ENCODE data around the gene MID1.
"Not testable (repeated sequence)": the region's sequence is repeated elsewhere in the genome, so short reads cannot be mapped to it uniquely, and the experiment has no call there.

Gene MID1

DNA sequence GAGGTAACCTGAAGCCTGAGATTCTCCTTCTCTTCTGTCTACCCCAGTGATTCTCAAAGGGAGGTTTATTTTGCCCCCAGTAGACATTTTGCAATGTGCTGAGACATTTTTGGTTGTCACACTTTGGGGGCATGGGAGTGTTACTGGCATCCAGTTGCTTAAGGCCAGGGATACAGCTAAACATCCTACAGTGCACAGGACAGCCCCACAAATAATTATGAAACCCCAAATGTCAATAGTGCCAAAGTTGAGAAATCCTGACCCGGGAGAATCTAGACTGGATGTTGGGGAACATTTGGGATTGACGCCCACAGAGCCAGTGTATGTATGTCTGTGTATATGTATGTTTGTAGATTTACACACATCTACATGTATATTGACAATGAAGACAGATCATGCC lies 13.2 kb downstream of the MID1 start:
- H3K36me3 ChIP-seq (ENCODE audit: insufficient read depth, low read length) = no peaks in the 10 kb centered on the region
- H3K4me1 ChIP-seq (ENCODE audit: insufficient read depth, low read length) = peaks cover 50% of the 10 kb centered on the region
- H3K9me3 ChIP-seq (ENCODE audit: control insufficient read depth, insufficient read depth, low read length) = no peaks in the 10 kb centered on the region
- no peak overlapping the region for H3K9ac ChIP-seq (ENCODE audit: low read depth, low read length)

DNA sequence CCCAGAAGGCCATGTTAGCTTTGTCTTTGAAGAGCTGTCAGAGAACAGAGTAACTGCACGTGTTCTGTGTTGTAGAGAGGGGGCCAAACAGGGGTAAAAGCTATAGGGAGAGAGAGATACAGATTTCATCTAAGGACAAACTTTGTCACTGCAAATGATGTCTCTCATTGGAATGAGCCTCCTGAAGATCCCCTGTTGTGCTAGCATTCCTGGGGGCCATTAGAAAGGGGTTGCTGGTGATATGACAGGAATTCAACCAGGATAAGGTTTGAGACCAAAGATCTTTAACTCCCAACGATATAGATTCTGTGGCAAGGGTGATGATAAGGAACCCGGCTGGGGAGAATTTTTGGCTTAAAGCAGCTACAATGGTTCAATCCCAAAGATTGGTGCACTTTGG lies 16.8 kb downstream of the MID1 start:
- Histone ChIP-seq H3K36me3 (ENCODE audit: insufficient read depth, low read length) (0 out of 2 replicates have a peak, but pooled peaks cover 2% of the 10 kb centered on the region), H3K9me3 (ENCODE audit: control insufficient read depth, insufficient read depth, low read length) (no peaks in the 10 kb centered on the region), H3K4me1 (ENCODE audit: insufficient read depth, low read length) (peaks cover 47% of the 10 kb centered on the region), H3K9ac (ENCODE audit: low read depth, low read length) (no peak overlapping the region)

DNA sequence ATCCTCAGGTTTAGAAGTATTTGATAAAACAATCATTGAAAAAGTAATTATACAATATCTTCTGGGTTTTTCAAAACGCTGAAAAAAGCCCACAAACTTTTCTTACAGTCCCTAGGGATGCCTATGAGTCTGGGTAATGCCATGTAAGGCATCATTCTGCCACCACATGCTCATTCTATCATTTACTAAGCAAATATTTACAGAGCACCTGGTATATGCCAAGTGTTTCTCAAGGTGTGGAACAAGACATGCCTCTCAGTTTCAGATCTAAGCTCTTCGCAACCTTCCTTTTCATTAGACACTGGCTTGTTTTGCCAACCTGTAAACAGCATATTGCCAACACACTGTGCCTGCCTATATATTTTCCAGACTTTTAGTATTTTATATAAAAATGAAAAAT lies 17.7 kb downstream of the MID1 start:
- Histone ChIP-seq H3K9me3 (ENCODE audit: control insufficient read depth, insufficient read depth, low read length) (no peaks in the 10 kb centered on the region), H3K36me3 (ENCODE audit: insufficient read depth, low read length) (0 out of 2 replicates have a peak, but pooled peaks cover 2% of the 10 kb centered on the region), H3K9ac (ENCODE audit: low read depth, low read length) (no peak overlapping the region), H3K4me1 (ENCODE audit: insufficient read depth, low read length) (peaks cover 49% of the 10 kb centered on the region)

DNA sequence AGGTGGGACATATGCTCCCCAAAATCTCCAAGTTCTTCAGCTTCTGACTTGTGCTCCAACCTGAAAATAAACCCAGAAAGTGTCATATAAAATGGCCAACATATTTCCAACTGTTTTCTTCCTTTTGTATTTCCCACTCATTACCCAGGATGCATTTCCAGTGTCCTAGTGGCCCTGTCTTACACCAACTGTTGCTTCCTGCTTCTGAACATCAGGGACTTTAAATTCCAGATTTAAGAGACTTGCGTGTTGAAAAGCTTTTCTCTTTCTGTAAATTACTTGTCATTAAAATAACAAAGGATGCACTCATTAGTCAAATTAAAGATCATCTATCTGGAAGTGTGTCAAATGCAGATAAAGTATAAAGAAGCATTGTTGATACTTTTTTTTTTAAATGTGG lies 19.9 kb downstream of the MID1 start:
- Histone ChIP-seq H3K9me3 (ENCODE audit: control insufficient read depth, insufficient read depth, low read length) (no peaks in the 10 kb centered on the region), H3K9ac (ENCODE audit: low read depth, low read length) (no peak overlapping the region), H3K4me1 (ENCODE audit: insufficient read depth, low read length) (peaks cover 49% of the 10 kb centered on the region), H3K36me3 (ENCODE audit: insufficient read depth, low read length) (0 out of 2 replicates have a peak, but pooled peaks cover 2% of the 10 kb centered on the region)

DNA sequence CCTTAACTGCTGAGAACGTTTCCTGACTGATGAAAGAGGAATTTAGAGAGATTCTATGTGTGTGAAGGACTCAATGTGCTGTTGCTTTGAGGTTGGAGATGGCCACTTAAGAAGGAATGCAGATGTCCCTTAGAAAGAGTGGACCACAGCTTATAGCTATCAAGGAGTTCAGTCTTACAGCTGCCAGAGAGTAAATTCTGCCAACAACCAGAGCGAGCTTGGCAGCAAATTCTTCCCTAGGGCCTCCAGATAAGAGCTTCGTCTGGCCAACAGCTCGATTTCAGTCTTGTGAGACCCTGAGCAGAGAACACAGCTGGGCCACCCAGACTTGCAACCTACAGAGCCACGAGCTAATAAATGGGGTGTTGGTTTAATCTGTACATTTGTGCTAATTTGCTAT lies 21.8 kb downstream of the MID1 start:
- Histone ChIP-seq H3K4me1 (ENCODE audit: insufficient read depth, low read length) (peaks cover 34% of the 10 kb centered on the region), H3K9ac (ENCODE audit: low read depth, low read length) (no peak overlapping the region), H3K36me3 (ENCODE audit: insufficient read depth, low read length) (0 out of 2 replicates have a peak, but pooled peaks cover 2% of the 10 kb centered on the region), H3K9me3 (ENCODE audit: control insufficient read depth, insufficient read depth, low read length) (no peaks in the 10 kb centered on the region)

DNA sequence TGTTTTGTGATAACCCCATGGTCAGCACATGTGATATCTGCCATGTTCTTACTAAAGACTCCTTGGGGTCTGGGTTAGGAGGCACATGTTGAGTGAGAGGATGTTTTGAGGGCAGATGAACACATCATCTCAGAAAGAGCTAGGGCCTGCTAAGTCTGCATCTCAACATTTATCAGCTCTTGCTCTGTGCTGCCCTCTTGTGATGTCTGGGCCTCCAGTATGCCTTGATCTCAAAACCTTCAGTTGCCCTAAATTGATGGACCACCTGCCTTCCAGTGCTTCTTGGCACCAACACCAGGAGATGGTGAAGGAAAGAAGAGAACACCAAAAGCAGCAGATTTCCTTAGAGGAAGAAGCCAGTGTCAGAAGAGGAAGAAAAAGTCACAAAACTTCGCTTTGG lies 22.5 kb downstream of the MID1 start:
- no peak overlapping the region for H3K9ac ChIP-seq (ENCODE audit: low read depth, low read length)
- H3K4me1 ChIP-seq (ENCODE audit: insufficient read depth, low read length) = peaks cover 27% of the 10 kb centered on the region
- 0 out of 2 replicates have a peak, but pooled peaks cover 2% of the 10 kb centered on the region for H3K36me3 ChIP-seq (ENCODE audit: insufficient read depth, low read length)
- no peaks in the 10 kb centered on the region for H3K9me3 ChIP-seq (ENCODE audit: control insufficient read depth, insufficient read depth, low read length)

DNA sequence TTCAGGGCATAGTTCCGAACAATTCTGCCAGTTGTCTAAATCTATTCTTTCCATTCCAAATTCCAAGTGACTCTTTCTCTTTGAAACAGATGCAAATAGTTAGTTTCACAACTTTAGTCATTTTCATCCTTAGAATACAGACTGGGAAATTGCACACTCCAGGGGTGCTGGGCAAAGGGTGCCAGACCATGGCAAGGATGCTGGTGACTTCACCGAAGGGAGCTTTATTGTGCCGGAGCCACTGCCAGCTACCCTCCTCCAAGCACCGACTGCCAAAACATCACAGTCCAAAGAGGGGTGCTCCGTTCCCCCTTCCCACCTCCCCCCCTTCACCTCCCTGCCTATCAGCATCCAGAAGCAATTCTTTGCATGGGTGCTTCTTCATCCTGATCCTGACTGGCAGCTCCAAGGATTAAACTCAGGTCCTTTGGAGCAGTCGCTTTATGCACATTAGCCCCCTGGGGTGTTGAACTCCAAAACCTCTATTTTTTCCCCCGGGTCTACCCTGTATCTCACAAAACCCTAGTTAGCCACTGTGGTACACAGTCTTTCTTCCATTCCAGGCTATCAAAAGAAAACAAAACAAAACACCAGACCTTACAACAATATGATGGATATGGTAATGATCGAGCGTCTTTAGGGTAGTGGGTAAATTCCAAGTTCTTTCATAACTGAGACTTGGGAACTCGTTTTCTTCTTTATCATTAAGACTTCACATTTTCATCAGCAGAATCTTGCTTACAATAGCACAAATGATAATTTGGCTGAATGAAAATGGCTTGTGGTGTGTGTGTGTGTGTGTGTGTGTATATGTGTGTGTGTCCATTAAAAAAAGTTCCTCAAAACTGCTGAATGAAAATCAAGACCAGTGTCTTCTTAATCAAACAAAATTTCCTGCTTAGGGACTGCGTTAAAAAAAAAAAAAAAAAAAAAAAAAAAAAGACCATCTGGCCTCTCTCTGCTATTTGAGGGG lies 28.7 kb downstream of the MID1 start:
- Histone ChIP-seq H3K36me3 (ENCODE audit: insufficient read depth, low read length) (no peaks in the 10 kb centered on the region), H3K9ac (ENCODE audit: low read depth, low read length) (no peak overlapping the region), H3K9me3 (ENCODE audit: control insufficient read depth, insufficient read depth, low read length) (no peaks in the 10 kb centered on the region), H3K4me1 (ENCODE audit: insufficient read depth, low read length) (peaks cover 9% of the 10 kb centered on the region)

DNA sequence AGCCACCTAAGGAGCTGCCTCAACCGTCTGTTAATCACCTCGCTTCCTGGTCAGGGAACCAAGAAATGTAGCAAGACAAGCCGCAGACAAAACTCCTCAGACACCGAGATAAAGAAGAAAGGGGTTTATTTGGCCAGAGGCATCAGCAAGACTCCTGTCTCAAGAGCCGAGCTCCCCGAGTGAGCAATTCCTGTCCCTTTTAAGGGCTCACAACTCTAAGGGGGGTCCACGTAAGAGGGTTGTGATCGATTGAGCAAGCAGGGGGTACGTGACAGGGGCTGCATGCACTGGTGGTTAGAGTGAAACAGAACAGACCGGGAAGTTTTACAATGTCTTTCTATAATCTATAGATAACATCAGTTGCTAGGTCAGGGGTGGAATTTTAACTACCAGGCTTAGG lies 30.6 kb downstream of the MID1 start:
- H3K36me3 ChIP-seq (ENCODE audit: insufficient read depth, low read length); H3K4me1 ChIP-seq (ENCODE audit: insufficient read depth, low read length); H3K9me3 ChIP-seq (ENCODE audit: control insufficient read depth, insufficient read depth, low read length); H3K9ac ChIP-seq (ENCODE audit: low read depth, low read length): not testable (repeated sequence)

DNA sequence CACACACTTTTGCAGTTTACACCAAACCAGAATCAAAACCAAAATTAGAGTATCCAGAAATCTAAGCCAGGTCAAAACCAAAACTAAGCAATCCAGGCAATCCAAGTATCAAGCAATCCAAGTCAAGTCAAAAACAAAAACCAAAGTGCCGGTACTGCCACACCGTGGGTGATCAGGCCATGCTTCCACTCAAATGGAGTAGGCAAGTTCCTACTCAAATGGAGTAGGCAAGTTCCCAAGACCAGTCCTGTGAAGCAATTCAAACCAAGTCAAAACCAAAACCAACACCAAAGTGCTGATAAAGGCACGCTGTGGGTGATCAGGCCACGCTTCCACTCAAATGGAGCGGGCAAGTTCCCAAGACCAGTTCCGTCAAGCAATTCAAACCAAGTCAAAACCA lies 31.3 kb downstream of the MID1 start:
- H3K4me1 ChIP-seq (ENCODE audit: insufficient read depth, low read length) = peaks cover 9% of the 10 kb centered on the region
- peaks cover 5% of the 10 kb centered on the region; the same call in 1 of the 2 replicates for H3K36me3 ChIP-seq (ENCODE audit: insufficient read depth, low read length)
- H3K9ac ChIP-seq (ENCODE audit: low read depth, low read length) = no peak overlapping the region
- peaks cover 12% of the 10 kb centered on the region for H3K9me3 ChIP-seq (ENCODE audit: control insufficient read depth, insufficient read depth, low read length)

DNA sequence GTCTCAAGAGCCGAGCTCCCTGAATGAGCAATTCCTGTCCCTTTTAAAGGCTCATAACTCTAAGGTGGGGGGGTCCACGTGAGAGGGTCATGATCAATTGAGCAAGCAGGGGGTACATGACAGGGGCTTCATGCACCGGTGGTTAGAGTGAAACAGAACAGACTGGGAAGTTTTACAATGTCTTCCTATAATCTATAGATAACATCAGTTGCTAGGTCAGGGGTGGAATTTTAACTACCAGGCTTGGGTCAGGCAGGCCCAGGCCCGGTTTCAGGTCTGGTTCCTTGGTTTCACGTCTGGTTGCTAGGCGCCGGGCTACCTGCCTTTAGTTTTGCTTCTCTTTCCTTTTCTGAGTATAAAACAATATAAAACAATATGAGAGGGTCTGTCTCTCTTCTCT lies 35.5 kb downstream of the MID1 start:
- H3K9ac ChIP-seq (ENCODE audit: low read depth, low read length); H3K4me1 ChIP-seq (ENCODE audit: insufficient read depth, low read length): not testable (repeated sequence)
- H3K9me3 ChIP-seq (ENCODE audit: control insufficient read depth, insufficient read depth, low read length) = peaks cover 13% of the 10 kb centered on the region

DNA sequence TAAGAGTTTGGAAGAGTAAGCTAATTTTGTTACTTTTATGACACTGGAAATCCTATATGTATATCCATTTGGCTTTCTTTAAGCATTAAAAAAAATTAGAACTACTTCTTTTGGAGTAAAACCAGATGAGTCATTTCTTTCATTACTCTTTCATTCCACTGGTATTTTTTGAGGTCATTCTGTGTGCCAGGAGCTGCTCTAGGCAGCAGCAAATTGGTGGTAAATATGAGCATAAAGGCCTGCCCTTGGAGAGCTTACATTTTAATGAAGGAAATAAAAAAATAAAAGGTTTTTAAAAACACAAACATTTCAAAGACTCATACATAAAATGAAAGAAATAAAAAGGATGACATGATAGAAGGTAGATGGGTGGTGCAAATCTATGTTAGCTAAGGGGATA lies 37.4 kb downstream of the MID1 start:
- peaks cover 5% of the 10 kb centered on the region; the same call in 1 of the 2 replicates for H3K36me3 ChIP-seq (ENCODE audit: insufficient read depth, low read length)
- H3K4me1 ChIP-seq (ENCODE audit: insufficient read depth, low read length) = peaks cover 12% of the 10 kb centered on the region
- H3K9ac ChIP-seq (ENCODE audit: low read depth, low read length) = no peak overlapping the region
- peaks cover 13% of the 10 kb centered on the region for H3K9me3 ChIP-seq (ENCODE audit: control insufficient read depth, insufficient read depth, low read length)

More for the DNA sequence above, 35.5 kb downstream of the MID1 start:
- H3K36me3 ChIP-seq (ENCODE audit: insufficient read depth, low read length) = not testable (repeated sequence)

- Histone ChIP-seq H3K4me1 (ENCODE audit: insufficient read depth, low read length) (peaks cover 13% of the 10 kb centered on the region), H3K36me3 (ENCODE audit: insufficient read depth, low read length) (peaks cover 5% of the 10 kb centered on the region; the same call in 1 of the 2 replicates), H3K9me3 (ENCODE audit: control insufficient read depth, insufficient read depth, low read length) (peaks cover 13% of the 10 kb centered on the region)
Observed at GRCh38 chrX:10582215-10582733, 38.1 kb downstream of the MID1 start.

GRCh38 chrX:10579112-10580011 lies 41.0 kb downstream of the MID1 start:
- Histone ChIP-seq H3K4me1 (ENCODE audit: insufficient read depth, low read length) (peaks cover 17% of the 10 kb centered on the region), H3K9ac (ENCODE audit: low read depth, low read length) (peak overlapping the region; percentile 6; the same call in 1 of the 2 replicates), H3K9me3 (ENCODE audit: control insufficient read depth, insufficient read depth, low read length) (peaks cover 4% of the 10 kb centered on the region), H3K36me3 (ENCODE audit: insufficient read depth, low read length) (no peaks in the 10 kb centered on the region)

More at GRCh38 chrX:10582215-10582733, 38.1 kb downstream of the MID1 start:
- no peak overlapping the region for H3K9ac ChIP-seq (ENCODE audit: low read depth, low read length)

DNA sequence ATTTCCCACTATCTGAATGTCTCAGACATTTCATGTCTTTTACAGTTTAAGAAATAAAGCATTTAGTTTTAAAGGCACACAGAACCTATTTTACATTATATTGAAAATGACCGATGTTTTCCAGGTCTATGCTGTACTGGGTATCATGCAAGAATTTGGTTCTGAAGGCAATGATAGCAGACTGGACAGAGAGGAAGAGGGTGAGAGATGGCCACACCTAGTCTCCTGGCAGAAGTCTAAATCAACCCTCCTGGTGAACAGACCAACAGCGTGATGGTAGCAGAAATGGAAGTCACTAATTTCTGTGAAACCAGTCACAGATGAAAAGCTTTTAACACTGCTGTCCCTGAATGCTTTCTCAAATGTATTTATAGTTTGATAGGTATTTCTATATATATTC lies 41.9 kb downstream of the MID1 start:
- Histone ChIP-seq H3K36me3 (ENCODE audit: insufficient read depth, low read length) (0 out of 2 replicates have a peak, but pooled peaks cover 4% of the 10 kb centered on the region), H3K9ac (ENCODE audit: low read depth, low read length) (no peak overlapping the region), H3K9me3 (ENCODE audit: control insufficient read depth, insufficient read depth, low read length) (no peaks in the 10 kb centered on the region; the same call in 1 of the 2 replicates), H3K4me1 (ENCODE audit: insufficient read depth, low read length) (peaks cover 17% of the 10 kb centered on the region)

Data from ES-I3 (cell line).